B cell (primary cell): ENCODE data around the gene NCLN. TPM values are rescaled to one million over a fixed set of nuclear protein-coding genes. Genes with fewer than 3 reads are reported as not detected.
"Not testable (repeated sequence)": the region's sequence is repeated elsewhere in the genome, so short reads cannot be mapped to it uniquely, and the experiment has no call there.

Source experiments
- ATAC-seq: fragments of 200-7000 bp; cut with Tn5 transposase; one replicate; pipeline ENCODE4 v1.10.0; 2021; ENCODE audit warnings: low read depth, mild to moderate bottlenecking, moderate number of reproducible peaks, moderate library complexity
- CTCF ChIA-PET: fragments of 350-600 bp; sonication (Branson Sonifier 250); formaldehyde crosslinking; loops from one replicate; lab custom pipeline; 2021; ENCODE audit warnings: antibody characterized with exemption, inconsistent platforms; lab: Charles Lee
- POLR2A ChIA-PET: fragments of 350-600 bp; sonication (Branson Sonifier 250); formaldehyde crosslinking; loops from one replicate; lab custom pipeline; 2021; ENCODE audit warnings: antibody characterized with exemption; lab: Charles Lee
- DNase-seq: peaks from one replicate; pipeline ENCODE4 v3.0.0; 2013
- H2AFZ ChIP-seq: 2 replicates; pipeline ENCODE4 v1.6.1; 2012; ENCODE audit warnings: mild to moderate bottlenecking, low read depth, low read length; ENCODE audit not compliant: insufficient read depth, poor library complexity, severe bottlenecking
- H3K27ac ChIP-seq, 2 donors: 1 replicate in 1 of 2; 2 replicates in 1 of 2; pipeline ENCODE4 v1.5.1; 2012 to 2013; ENCODE audit warnings: low read length in 2 of 2, mild to moderate bottlenecking in 2 of 2, moderate library complexity in 1 of 2
- H3K27me3 ChIP-seq, 4 experiments: fragments of 200-600 bp in 1 of 4; sonication (generic) in 1 of 4; replicated peaks in 1 of 4; 1 replicate in 2 of 4; 2 replicates in 2 of 4; pipeline versions ENCODE4 v1.6.1 to v1.7.0; 2013 to 2016; ENCODE audit warnings: low read length in 3 of 4, mild to moderate bottlenecking in 2 of 4, mixed read lengths in 1 of 4, moderate library complexity in 1 of 4; ENCODE audit not compliant: insufficient read depth in 4 of 4, control insufficient read depth in 3 of 4; ENCODE audit errors: control extremely low read depth in 1 of 4
- H3K36me3 ChIP-seq, 2 experiments: replicated peaks in 1 of 2; 1 replicate in 1 of 2; 2 replicates in 1 of 2; pipeline versions ENCODE4 v1.6.1 to v1.7.1; 2013; ENCODE audit warnings: low read length in 1 of 2; ENCODE audit not compliant: insufficient read depth in 2 of 2, control insufficient read depth in 1 of 2; ENCODE audit errors: control extremely low read depth in 1 of 2, extremely low read depth in 1 of 2
- H3K4me1 ChIP-seq, 2 donors: fragments of 200-600 bp in 1 of 2; sonication (generic) in 1 of 2; 1 replicate in 1 of 2; 2 replicates in 1 of 2; pipeline versions ENCODE4 v1.5.1 to v1.6.1; 2013 to 2017; ENCODE audit warnings: low read length in 2 of 2; ENCODE audit not compliant: control insufficient read depth in 2 of 2, insufficient read depth in 2 of 2
- H3K4me2 ChIP-seq: replicated peaks from 2 replicates; pipeline ENCODE3; 2012; ENCODE audit warnings: mild to moderate bottlenecking, low read depth, low read length; ENCODE audit not compliant: poor library complexity, severe bottlenecking
- H3K4me3 ChIP-seq, 5 experiments: fragments of 200-600 bp in 1 of 5; sonication (generic) in 1 of 5; 1 replicate in 3 of 5; 2 replicates in 2 of 5; pipeline versions ENCODE4 v1.5.1 to v1.7.0; 2011 to 2016; ENCODE audit warnings: low read length in 4 of 5, mild to moderate bottlenecking in 4 of 5, low read depth in 2 of 5, control low read depth in 1 of 5, moderate library complexity in 1 of 5; ENCODE audit not compliant: insufficient read depth in 1 of 5; ENCODE audit errors: control extremely low read depth in 1 of 5, extremely low read depth in 1 of 5
- H3K79me2 ChIP-seq: fragments of 200-600 bp; sonication (generic); one replicate; pipeline ENCODE4 v1.6.0; 2016; ENCODE audit warnings: low read length; ENCODE audit not compliant: control insufficient read depth, insufficient read depth
- H3K9ac ChIP-seq: fragments of 200-600 bp; sonication (generic); 2 replicates; pipeline ENCODE4 v1.6.1; 2017; ENCODE audit warnings: mild to moderate bottlenecking, low read length, moderate library complexity
- H3K9me3 ChIP-seq, 3 donors: one replicate each; pipeline versions ENCODE4 v1.6.1 to v1.7.1; 2013; ENCODE audit warnings: low read length in 2 of 3; ENCODE audit not compliant: control insufficient read depth in 2 of 3, insufficient read depth in 1 of 3; ENCODE audit errors: control extremely low read depth in 1 of 3
- H4K20me1 ChIP-seq: 2 replicates; pipeline ENCODE4 v1.6.0; 2012; ENCODE audit warnings: mild to moderate bottlenecking, low read length; ENCODE audit not compliant: insufficient read depth, control insufficient read depth, poor library complexity, severe bottlenecking
- H3K27ac Mint-ChIP-seq: one replicate; pipeline ENCODE4 v1.8.0; 2021; ENCODE audit warnings: mixed read lengths
- H3K27me3 Mint-ChIP-seq: one replicate; pipeline ENCODE4 v1.8.0; 2021; ENCODE audit warnings: mixed read lengths
- H3K4me1 Mint-ChIP-seq: one replicate; pipeline ENCODE4 v1.8.0; 2021; ENCODE audit warnings: mixed read lengths
- H3K4me3 Mint-ChIP-seq: one replicate; pipeline ENCODE4 v1.8.0; 2021; ENCODE audit warnings: mixed read lengths
- H3K9me3 Mint-ChIP-seq: one replicate; pipeline ENCODE4 v1.8.0; 2022; ENCODE audit warnings: mixed read lengths; ENCODE audit not compliant: insufficient read depth
- EZH2 ChIP-seq: IDR thresholded peaks from 2 replicates; pipeline ENCODE4 v1.6.1; 2012; ENCODE audit warnings: borderline replicate concordance, low read depth, mild to moderate bottlenecking, moderate library complexity, low read length; ENCODE audit not compliant: insufficient read depth, poor library complexity, severe bottlenecking
- WGBS: methylation state at CpG from one replicate; pipeline ENCODE4 v1.1.5; 2013; ENCODE audit warnings: missing lambda C conversion rate; ENCODE audit not compliant: insufficient coverage; 5-methylcytosine and 5-hydroxymethylcytosine counted together
- intact Hi-C: fragments of 100-400 bp; cut with micrococcal nuclease; formaldehyde crosslinking; loops from one replicate; pipeline ENCODE4 v1.10.0; 2022
- polyA plus RNA-seq: library from polyadenylated mRNA; depleted of rRNA; stranded (reverse); fragments of >200 nt; gene quantifications from 2 replicates; pipeline ENCODE4 v1.2.3, GENCODE V29; 2012
- total RNA-seq, 2 donors: library from RNA; stranded (reverse); fragments of 120-200 nt in 1 of 2; gene quantifications; 1 replicate in 1 of 2; 2 replicates in 1 of 2; pipeline versions ENCODE4 v1.2.3 to v1.2.4, GENCODE V29; 2013 to 2022
- TF ChIP-seq, protein P1 (sequence below): fragments of 200-600 bp; IDR thresholded peaks from one replicate; pipeline ENCODE4 v1.8.0; 2022; ENCODE audit warnings: antibody characterized with exemption, mild to moderate bottlenecking

NCLN gene
- total and polyA plus RNA-seq, 2 donors (not counting 1 experiment from before 2014, with no cell fraction given), result 55.0 to 82.0 TPM

DNA sequence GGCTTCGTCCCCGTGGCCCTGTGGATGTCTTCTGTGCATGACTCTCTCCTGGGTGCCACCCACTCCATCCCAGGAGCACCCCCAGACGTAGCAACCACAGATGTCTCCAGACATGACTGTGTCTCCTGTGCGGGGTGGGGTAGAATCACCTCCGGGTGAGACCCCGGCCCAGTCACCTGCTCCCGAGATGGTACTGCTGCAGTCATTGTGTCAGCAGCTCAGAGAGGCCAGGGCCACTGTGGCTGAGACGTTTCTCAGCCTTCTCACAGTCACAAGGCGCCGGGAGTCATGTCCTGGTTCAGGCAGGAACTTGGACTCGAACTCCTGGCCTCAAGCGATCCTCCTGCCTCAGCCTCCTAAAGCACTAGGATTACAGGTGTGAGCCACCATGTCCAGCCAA, 16.6 kb downstream of the NCLN start:
- Histone ChIP-seq H3K27me3 (no peaks in the 10 kb centered on the region), H3K79me2 (no peaks in the 10 kb centered on the region), H3K36me3 (peaks cover 0 to 46% of the 10 kb centered on the region in 2 experiments), H3K27ac (no peak overlapping the region), H3K4me2 (no peak overlapping the region), H3K9ac (no peak overlapping the region), H3K4me3 (no peak overlapping the region), H3K4me1 (no peaks in the 10 kb centered on the region), H2AFZ (no peak overlapping the region), H3K9me3 (no peaks in the 10 kb centered on the region), H4K20me1 (no peaks in the 10 kb centered on the region)
- CTCF ChIA-PET, result no interaction called here
- TF ChIP-seq, protein P1, sequence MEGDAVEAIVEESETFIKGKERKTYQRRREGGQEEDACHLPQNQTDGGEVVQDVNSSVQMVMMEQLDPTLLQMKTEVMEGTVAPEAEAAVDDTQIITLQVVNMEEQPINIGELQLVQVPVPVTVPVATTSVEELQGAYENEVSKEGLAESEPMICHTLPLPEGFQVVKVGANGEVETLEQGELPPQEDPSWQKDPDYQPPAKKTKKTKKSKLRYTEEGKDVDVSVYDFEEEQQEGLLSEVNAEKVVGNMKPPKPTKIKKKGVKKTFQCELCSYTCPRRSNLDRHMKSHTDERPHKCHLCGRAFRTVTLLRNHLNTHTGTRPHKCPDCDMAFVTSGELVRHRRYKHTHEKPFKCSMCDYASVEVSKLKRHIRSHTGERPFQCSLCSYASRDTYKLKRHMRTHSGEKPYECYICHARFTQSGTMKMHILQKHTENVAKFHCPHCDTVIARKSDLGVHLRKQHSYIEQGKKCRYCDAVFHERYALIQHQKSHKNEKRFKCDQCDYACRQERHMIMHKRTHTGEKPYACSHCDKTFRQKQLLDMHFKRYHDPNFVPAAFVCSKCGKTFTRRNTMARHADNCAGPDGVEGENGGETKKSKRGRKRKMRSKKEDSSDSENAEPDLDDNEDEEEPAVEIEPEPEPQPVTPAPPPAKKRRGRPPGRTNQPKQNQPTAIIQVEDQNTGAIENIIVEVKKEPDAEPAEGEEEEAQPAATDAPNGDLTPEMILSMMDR, result no peak
- no peak for TF ChIP-seq EZH2
- 90% methylated on average over 12 of the region's 12 CpGs for WGBS
- intact Hi-C loops, result no loop called here
- no peaks in the 10 kb centered on the region for H3K9me3 Mint-ChIP-seq
- no peak overlapping the region for H3K27ac Mint-ChIP-seq
- POLR2A ChIA-PET, result no interaction called here
- no peak for ATAC-seq
- no peak for DNase-seq
- H3K4me3 Mint-ChIP-seq, result no peak overlapping the region
- no peaks in the 10 kb centered on the region for H3K4me1 Mint-ChIP-seq
- no peaks in the 10 kb centered on the region for H3K27me3 Mint-ChIP-seq

DNA sequence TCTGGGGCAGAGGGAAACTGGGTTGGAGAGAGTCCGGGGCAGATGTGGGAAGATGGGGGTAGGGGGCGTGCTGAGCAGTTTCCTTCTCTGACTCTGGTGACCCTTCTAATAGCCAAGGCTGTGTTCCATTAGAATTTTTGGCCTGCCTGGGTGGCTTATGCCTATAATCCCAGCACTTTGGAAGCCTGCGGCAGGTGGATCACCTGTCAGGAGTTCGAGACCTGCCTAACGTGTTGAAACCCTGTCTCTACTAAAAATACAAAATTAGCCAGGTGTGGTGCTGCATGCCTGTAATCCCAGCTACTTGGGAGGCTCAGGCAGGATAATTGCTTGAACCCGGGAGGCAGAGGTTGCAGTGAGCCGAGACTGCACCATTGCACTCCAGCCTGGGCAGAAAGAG, 17.2 kb downstream of the NCLN start:
- H3K27ac ChIP-seq, ATAC-seq, CTCF ChIA-PET: not testable (repeated sequence)

More for the DNA sequence above, 17.2 kb downstream of the NCLN start:
- DNase-seq, H3K4me3 ChIP-seq, POLR2A ChIA-PET, intact Hi-C loops, H3K4me1 Mint-ChIP-seq, H3K9me3 Mint-ChIP-seq, H3K27ac Mint-ChIP-seq, H4K20me1 ChIP-seq, H3K27me3 Mint-ChIP-seq, H3K9me3 ChIP-seq, H3K27me3 ChIP-seq, H3K4me3 Mint-ChIP-seq, H3K79me2 ChIP-seq, H3K4me2 ChIP-seq, H2AFZ ChIP-seq, H3K4me1 ChIP-seq, H3K9ac ChIP-seq: not testable (repeated sequence)
- peaks cover 0 to 51% of the 10 kb centered on the region in 2 experiments for H3K36me3 ChIP-seq
- WGBS, result 97% methylated on average over 5 of the region's 7 CpGs
